Coronary artery (tissue), 2 donors: ENCODE results near the gene RABGAP1.

Experiments used
- DNase-seq: peaks from one replicate; pipeline ENCODE4 v3.0.0-alpha.2; 2017; ENCODE audit warnings: low spot score
- H3K27ac ChIP-seq, 2 donors: fragments of 200-600 bp; sonication (generic); one replicate each; pipeline ENCODE4 v1.5.1; 2016 to 2019
- H3K4me3 ChIP-seq: fragments of 200-600 bp; sonication (generic); 2 replicates; pipeline ENCODE4 v1.5.1; 2016; ENCODE audit warnings: mild to moderate bottlenecking, moderate library complexity
- TF ChIP-seq, protein P1 (sequence below): fragments of 200-600 bp; sonication (generic); IDR thresholded peaks from one replicate; pipeline ENCODE4 v1.5.1; 2019; ENCODE audit warnings: antibody characterized with exemption

The RABGAP1 gene

DNA sequence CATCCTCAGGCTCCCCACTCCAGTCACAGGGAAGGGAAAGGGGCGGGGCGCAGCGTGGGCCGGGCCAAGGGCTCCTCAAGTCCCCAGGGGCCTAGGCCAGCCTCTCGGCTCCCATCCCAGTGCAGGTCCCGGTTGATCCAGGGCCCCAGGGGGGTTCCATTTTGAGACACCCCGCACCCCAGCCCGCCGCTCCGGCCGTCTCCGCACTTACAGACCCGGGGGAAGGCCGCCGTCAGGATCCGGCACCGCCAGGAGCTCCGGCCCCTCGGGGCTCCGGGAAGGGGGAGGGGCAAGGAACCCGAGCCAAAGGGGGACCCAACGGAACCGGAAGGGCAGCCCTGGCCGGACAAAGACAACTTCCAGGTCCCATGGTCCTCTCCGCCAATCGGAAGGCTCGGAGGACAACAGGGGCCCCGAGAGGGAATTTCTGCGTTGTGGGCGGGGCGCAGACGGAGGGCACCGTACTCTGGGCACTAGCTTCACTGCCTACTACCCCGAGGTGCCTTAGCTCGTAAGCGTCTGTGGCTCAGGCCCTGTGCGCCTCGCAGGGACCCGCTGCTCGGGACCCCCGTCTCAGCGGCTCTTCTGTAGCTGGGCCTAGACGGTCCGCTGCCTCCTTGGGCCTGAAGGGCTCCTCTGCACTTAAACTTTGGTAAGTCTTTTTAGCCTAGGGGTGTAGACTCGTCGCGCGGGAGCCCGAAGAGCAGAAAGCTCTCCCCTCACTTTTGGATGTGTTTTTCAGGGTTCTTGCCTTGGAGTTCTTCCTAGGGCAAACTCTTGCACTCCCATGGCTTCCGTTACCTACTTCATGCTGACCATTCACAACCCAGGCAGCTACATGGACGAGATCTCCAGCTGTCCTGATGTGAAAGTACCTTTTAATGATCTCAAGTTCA is 9.3 kb upstream of the RABGAP1 start, which contains the start of gene ZBTB26:
ZBTB26 (minus strand) TSS at position 287 of the 896 bp plus-strand sequence. CDS start 11,578 bp downstream, outside the sequence.
- H3K4me3 ChIP-seq = peak within 1 kb of the TSS; percentile 76
- peak within 1 kb of the TSS; percentile 59 to 85 for H3K27ac ChIP-seq
- peak; percentile 98 for DNase-seq
- TF ChIP-seq, protein P1, sequence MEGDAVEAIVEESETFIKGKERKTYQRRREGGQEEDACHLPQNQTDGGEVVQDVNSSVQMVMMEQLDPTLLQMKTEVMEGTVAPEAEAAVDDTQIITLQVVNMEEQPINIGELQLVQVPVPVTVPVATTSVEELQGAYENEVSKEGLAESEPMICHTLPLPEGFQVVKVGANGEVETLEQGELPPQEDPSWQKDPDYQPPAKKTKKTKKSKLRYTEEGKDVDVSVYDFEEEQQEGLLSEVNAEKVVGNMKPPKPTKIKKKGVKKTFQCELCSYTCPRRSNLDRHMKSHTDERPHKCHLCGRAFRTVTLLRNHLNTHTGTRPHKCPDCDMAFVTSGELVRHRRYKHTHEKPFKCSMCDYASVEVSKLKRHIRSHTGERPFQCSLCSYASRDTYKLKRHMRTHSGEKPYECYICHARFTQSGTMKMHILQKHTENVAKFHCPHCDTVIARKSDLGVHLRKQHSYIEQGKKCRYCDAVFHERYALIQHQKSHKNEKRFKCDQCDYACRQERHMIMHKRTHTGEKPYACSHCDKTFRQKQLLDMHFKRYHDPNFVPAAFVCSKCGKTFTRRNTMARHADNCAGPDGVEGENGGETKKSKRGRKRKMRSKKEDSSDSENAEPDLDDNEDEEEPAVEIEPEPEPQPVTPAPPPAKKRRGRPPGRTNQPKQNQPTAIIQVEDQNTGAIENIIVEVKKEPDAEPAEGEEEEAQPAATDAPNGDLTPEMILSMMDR = no peak

DNA sequence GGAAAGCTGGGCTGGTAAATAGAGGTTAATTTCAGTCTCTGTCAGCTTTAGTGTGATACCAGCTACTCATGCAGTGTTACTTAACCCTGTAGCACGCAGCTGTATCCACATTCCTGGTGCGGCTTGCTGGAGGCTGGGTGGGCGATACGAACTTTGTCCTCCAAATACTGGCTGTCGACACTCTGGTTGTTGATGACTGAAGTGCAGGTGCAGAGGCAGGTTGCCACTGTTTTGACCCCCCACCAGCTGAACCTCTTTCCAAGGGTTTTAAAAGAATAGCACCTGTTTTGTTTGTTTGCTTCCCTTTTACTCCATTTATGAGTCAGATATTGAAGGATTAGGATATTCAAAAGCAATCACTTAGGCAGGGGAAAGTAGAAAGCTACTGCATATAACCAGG is 4.4 kb upstream of the RABGAP1 start:
- H3K4me3 ChIP-seq = no peak overlapping the region
- H3K27ac ChIP-seq = no peak overlapping the region
- TF ChIP-seq, protein P1 = no peak
- DNase-seq = no peak

GRCh38 chr9:122936883-122937282 is 3.9 kb upstream of the RABGAP1 start:
- TF ChIP-seq, protein P1 = no peak
- H3K4me3 ChIP-seq = no peak overlapping the region
- DNase-seq = no peak
- no peak overlapping the region for H3K27ac ChIP-seq

DNA sequence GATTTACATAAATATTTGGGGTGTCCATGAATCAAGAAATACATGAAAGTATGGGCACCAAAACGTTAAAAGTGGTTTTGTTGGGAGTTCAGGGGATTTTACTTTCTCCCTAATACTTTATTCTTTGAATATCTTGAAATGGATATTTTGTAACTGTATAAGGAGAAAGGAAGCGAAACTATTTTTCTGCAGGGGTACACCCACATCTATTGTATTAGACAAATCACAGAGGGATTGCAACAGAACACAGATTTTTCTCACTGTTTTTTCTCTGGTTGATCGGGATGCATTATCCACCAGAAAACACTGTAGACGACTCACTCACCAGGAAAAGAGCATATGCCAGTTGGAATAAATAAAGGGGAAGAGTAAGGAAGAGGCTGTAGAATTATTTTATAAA is 1.2 kb upstream of the RABGAP1 start:
- Histone ChIP-seq H3K27ac (no peak overlapping the region), H3K4me3 (no peak overlapping the region)
- no peak for DNase-seq
- TF ChIP-seq, protein P1 = no peak

- TF ChIP-seq, protein P1 = no peak
- DNase-seq = no peak
- Histone ChIP-seq H3K4me3 (peak overlapping the region; percentile 95), H3K27ac (peak overlapping the region; percentile 81 to 82)
Measured at GRCh38 chr9:122940454-122940748, 419 bp upstream of the RABGAP1 start.

DNA sequence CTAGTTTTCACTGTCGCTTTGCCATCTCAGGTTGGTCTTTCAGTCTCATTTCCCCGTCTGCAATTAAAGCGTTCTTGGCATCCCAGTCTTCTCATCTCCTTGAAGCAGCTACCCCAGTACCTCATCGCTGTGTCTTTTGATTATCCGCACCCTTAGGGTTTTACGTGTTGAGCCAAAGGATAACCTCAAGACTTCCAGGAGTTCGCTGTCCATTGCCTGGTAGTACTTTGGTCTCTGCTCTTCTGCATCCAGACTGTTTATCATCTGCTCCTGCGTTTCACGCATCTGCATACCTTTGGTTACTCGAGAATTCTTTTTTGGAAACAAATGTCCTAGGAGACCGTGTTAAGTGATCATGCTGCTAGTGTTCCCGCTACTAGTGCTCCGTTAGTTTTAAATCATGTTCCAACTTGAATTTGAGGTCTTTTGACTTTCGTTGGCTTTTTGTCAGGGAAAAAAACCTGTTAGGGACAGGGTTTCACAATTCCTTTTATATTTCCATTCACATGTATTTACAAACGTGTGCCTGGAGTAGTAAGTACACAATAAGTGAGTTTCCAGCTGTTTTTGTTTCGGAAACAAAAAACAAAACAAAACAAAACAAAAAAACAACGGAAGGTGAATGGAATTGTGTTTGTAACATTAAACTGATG is 888 bp downstream of the RABGAP1 start:
- DNase-seq = no peak
- peak overlapping the region; percentile 81 to 97 for H3K27ac ChIP-seq
- TF ChIP-seq, protein P1 = no peak
- peak overlapping the region; percentile 95 for H3K4me3 ChIP-seq
